Loucy (cell line): ENCODE data around the gene ACBD3.

Experiments
- H2AFZ ChIP-seq: fragments of 200-600 bp; sonication (generic); 2 replicates; pipeline ENCODE4 v1.6.0; 2016; ENCODE audit warnings: antibody characterized with exemption, mild to moderate bottlenecking, low read length, moderate library complexity
- H3F3A ChIP-seq: fragments of 200-600 bp; 2 replicates; pipeline ENCODE4 v1.6.0; 2016; ENCODE audit warnings: antibody characterized with exemption, low read depth, mild to moderate bottlenecking
- H3K27me3 ChIP-seq: fragments of 200-600 bp; sonication (generic); 2 replicates; pipeline ENCODE4 v1.6.1; 2014; ENCODE audit warnings: low read length, mild to moderate bottlenecking; ENCODE audit not compliant: insufficient read depth, poor library complexity, severe bottlenecking
- H3K36me3 ChIP-seq: fragments of 200-600 bp; sonication (generic); 2 replicates; pipeline ENCODE4 v1.6.1; 2016; ENCODE audit warnings: low read length; ENCODE audit not compliant: insufficient read depth
- H3K4me1 ChIP-seq: fragments of 200-600 bp; sonication (generic); 2 replicates; pipeline ENCODE4 v1.5.1; 2014; ENCODE audit warnings: low read length, mild to moderate bottlenecking; ENCODE audit not compliant: insufficient read depth, poor library complexity, severe bottlenecking
- H3K4me2 ChIP-seq: fragments of 200-600 bp; sonication (generic); 2 replicates; pipeline ENCODE4 v1.6.0; 2014; ENCODE audit warnings: antibody characterized with exemption, low read length, low read depth, mild to moderate bottlenecking; ENCODE audit not compliant: poor library complexity, severe bottlenecking
- H3K4me3 ChIP-seq: fragments of 200-600 bp; sonication (generic); 2 replicates; pipeline ENCODE4 v1.5.1; 2014; ENCODE audit warnings: low read length, mild to moderate bottlenecking, mixed read lengths; ENCODE audit not compliant: poor library complexity, severe bottlenecking
- H3K79me2 ChIP-seq: fragments of 200-600 bp; sonication (generic); 2 replicates; pipeline ENCODE4 v1.6.1; 2014; ENCODE audit warnings: low read length; ENCODE audit not compliant: insufficient read depth
- H3K9ac ChIP-seq: fragments of 200-600 bp; sonication (generic); 2 replicates; pipeline ENCODE4 v1.6.0; 2014; ENCODE audit warnings: mild to moderate bottlenecking, low read depth, low read length, moderate library complexity; ENCODE audit not compliant: poor library complexity, severe bottlenecking
- H3K9me2 ChIP-seq: fragments of 200-600 bp; sonication (generic); replicated peaks from 2 replicates; pipeline ENCODE4 v1.6.1; 2016; ENCODE audit warnings: low read depth, low read length, mixed read lengths
- H3K9me3 ChIP-seq: fragments of 200-600 bp; sonication (generic); 2 replicates; pipeline ENCODE4 v1.6.1; 2014; ENCODE audit warnings: mild to moderate bottlenecking, antibody characterized with exemption, low read length, low read depth; ENCODE audit not compliant: insufficient read depth
- H4K20me1 ChIP-seq: fragments of 200-600 bp; sonication (generic); 2 replicates; pipeline ENCODE4 v1.6.0; 2014; ENCODE audit warnings: antibody characterized with exemption, low read length, mild to moderate bottlenecking; ENCODE audit not compliant: insufficient read depth, poor library complexity, severe bottlenecking
- EZH2phosphoT487 ChIP-seq: fragments of 200-600 bp; IDR thresholded peaks from 2 replicates; pipeline ENCODE4 v1.6.1; 2018; ENCODE audit warnings: antibody characterized with exemption, mild to moderate bottlenecking, moderate library complexity, borderline replicate concordance
- TF ChIP-seq, protein P1 (sequence below): fragments of 200-600 bp; sonication (generic); conservative IDR thresholded peaks from 2 replicates; pipeline ENCODE4 v1.5.1; 2014; ENCODE audit warnings: mild to moderate bottlenecking, antibody characterized with exemption, low read length

Gene ACBD3

DNA sequence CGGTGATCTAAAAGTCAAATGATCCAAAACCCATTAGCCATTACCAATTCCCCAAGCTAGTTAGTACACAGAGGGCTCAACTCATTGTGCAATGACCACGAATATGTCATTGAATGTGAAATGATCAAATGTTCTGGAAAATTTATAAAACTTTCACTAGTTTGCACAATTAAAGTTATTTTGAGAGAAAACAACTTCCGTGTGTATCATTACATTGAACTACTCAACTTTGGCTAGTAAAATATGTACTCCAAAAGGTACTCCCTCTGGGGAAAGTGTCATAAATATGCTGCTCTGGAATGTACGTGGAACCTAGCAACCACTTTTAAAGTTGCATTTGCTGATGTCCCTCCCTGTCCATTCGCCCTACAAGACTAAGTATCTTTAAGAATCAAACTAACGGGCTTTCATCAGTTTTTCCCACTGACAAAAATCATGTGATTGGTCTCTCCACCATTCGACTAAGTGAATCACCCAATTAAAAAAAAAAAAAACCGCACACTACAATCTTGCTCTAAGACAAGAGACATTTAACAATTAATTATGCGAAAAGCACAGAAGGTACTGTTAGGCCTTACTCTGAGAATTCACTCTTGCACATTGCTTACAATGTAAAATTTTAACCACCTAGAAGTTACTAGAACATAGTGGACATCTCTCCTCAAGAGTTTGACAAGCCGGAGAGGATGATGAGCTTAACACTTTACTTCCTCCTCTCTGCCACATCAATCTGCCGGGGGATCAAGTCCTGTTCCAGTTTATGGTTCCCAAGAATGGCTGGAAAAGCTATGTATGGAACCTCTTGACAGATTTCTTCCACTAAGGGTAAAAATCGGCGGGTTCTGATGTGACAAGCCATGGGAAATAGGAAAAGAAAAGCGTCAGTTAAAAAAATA lies 1.2 kb downstream of the ACBD3 start:
- peak overlapping the region; percentile 99 for H3K4me3 ChIP-seq
- H3K4me2 ChIP-seq: peak overlapping the region; percentile 96
- TF ChIP-seq, protein P1, sequence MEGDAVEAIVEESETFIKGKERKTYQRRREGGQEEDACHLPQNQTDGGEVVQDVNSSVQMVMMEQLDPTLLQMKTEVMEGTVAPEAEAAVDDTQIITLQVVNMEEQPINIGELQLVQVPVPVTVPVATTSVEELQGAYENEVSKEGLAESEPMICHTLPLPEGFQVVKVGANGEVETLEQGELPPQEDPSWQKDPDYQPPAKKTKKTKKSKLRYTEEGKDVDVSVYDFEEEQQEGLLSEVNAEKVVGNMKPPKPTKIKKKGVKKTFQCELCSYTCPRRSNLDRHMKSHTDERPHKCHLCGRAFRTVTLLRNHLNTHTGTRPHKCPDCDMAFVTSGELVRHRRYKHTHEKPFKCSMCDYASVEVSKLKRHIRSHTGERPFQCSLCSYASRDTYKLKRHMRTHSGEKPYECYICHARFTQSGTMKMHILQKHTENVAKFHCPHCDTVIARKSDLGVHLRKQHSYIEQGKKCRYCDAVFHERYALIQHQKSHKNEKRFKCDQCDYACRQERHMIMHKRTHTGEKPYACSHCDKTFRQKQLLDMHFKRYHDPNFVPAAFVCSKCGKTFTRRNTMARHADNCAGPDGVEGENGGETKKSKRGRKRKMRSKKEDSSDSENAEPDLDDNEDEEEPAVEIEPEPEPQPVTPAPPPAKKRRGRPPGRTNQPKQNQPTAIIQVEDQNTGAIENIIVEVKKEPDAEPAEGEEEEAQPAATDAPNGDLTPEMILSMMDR: no peak
- TF ChIP-seq EZH2phosphoT487: no peak
- H2AFZ ChIP-seq: no peak overlapping the region
- peaks cover 71% of the 10 kb centered on the region for H3K79me2 ChIP-seq
- no peaks in the 10 kb centered on the region for H3K9me2 ChIP-seq
- no peaks in the 10 kb centered on the region for H3K27me3 ChIP-seq
- peaks cover 45% of the 10 kb centered on the region for H4K20me1 ChIP-seq
- H3F3A ChIP-seq: peaks cover 2% of the 10 kb centered on the region; the same call in 1 of the 2 replicates
- no peaks in the 10 kb centered on the region for H3K36me3 ChIP-seq
- no peaks in the 10 kb centered on the region for H3K9me3 ChIP-seq
- H3K4me1 ChIP-seq: peaks cover 44% of the 10 kb centered on the region
- peak overlapping the region; percentile 97 for H3K9ac ChIP-seq

DNA sequence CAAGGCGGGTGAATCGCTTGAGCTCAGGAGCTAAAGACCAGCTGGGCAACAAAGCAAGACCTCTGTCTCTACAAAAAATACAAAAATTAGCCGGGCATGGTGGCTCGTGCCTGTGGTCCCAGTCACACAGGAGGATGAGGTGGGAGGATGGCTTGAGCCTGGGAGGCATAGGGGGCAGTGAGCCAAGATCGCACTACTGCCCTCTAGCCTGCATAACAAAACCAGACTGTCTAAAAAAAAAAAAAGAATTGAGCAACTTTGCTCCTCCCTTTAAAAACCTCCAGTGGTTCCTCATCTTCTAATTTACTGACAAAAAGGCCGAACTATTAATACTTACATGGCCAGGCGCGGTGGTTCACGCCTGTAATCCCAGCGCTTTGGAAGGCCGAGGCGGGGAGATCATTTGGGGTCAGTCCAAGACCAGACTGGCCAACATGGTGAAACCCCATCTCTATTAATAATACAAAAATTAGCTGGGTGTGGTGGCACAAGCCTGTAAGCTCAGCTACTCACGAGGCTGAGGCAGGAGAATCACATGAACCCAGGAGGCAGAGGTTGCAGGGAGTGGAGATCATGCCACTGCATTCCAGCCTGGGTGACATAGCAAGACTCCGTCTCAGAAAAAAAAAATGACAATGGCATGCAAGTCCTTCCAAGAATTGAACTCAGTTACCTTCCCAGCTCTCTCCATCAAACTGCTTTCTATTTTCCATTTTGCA lies 4.4 kb downstream of the ACBD3 start:
- Histone ChIP-seq H3K36me3 (no peaks in the 10 kb centered on the region), H4K20me1 (peaks cover 73% of the 10 kb centered on the region), H3K79me2 (peaks cover 100% of the 10 kb centered on the region), H3K9ac (peak overlapping the region; percentile 50), H3F3A (peaks cover 5% of the 10 kb centered on the region; the same call in 1 of the 2 replicates), H3K9me3 (no peaks in the 10 kb centered on the region), H3K9me2 (no peaks in the 10 kb centered on the region), H3K4me2 (peak overlapping the region; percentile 90), H3K27me3 (no peaks in the 10 kb centered on the region), H2AFZ (no peak overlapping the region), H3K4me1 (peaks cover 58% of the 10 kb centered on the region), H3K4me3 (peak overlapping the region; percentile 71)
- TF ChIP-seq, protein P1: peak; percentile 61
- TF ChIP-seq EZH2phosphoT487: no peak

DNA sequence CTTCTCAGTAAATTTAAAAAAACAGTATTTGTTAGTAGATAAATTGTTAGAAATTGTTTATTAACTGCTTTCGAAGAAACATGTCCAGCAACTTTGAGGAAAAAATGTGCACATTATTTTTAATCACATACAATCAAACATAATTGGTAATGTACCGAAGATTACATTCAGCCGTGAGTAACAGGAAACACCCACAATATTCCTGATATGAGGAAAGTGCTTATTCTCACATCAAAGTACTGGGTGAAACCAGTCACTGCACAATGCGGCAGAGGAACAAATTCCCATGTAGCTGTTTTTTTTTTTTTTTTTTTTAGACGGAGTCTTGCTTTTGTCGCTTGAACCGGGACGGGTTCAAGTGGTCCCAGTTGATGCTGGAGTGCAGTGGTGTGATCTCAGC lies 9.7 kb downstream of the ACBD3 start:
- peaks cover 2% of the 10 kb centered on the region; the same call in 1 of the 2 replicates for H3F3A ChIP-seq
- H3K4me3 ChIP-seq: no peak overlapping the region
- H3K9me3 ChIP-seq: no peaks in the 10 kb centered on the region
- H3K27me3 ChIP-seq: no peaks in the 10 kb centered on the region
- H2AFZ ChIP-seq: no peak overlapping the region
- H4K20me1 ChIP-seq: peaks cover 65% of the 10 kb centered on the region
- H3K9ac ChIP-seq: no peak overlapping the region
- H3K36me3 ChIP-seq: peaks cover 6% of the 10 kb centered on the region; the same call in 1 of the 2 replicates
- no peaks in the 10 kb centered on the region for H3K9me2 ChIP-seq
- peak overlapping the region; percentile 49 for H3K4me2 ChIP-seq
- TF ChIP-seq, protein P1: no peak
- no peak for TF ChIP-seq EZH2phosphoT487
- peaks cover 97% of the 10 kb centered on the region for H3K79me2 ChIP-seq
- peaks cover 41% of the 10 kb centered on the region for H3K4me1 ChIP-seq
